GM12878 (cell line): Measurements from ENCODE around the gene APBB1IP. TPM values are rescaled to one million over a fixed set of nuclear protein-coding genes. Genes with fewer than 3 reads are reported as not detected.
A peak's percentile ranks its signal among the peaks of the same experiment; 100 is the strongest.

ENCODE experiments used
- ATAC-seq: fragments of 200-7000 bp; cut with Tn5 transposase; 3 replicates; pipeline ENCODE4 v1.9.1; 2020; ENCODE audit warnings: mild to moderate bottlenecking, moderate library complexity
- BruUV-seq: library from RNA; stranded (reverse); fragments of 400-500 nt; replicated peaks from 2 replicates; lab custom pipeline; 2021; lab: Mats Ljungman, UMichigan
- CTCF ChIA-PET: fragments of 300-600 bp; sonication (Branson Sonifier 250); formaldehyde crosslinking; extraction: SDS; loops from one replicate; lab custom pipeline; 2021; ENCODE audit warnings: inconsistent platforms; lab: Yijun Ruan, JAX
- POLR2A ChIA-PET: fragments of 350-600 bp; formaldehyde crosslinking; extraction: SDS; loops from one replicate; lab custom pipeline; 2021; ENCODE audit warnings: inconsistent platforms; lab: Charles Lee
- RAD21 ChIA-PET: fragments of 300-600 bp; sonication (Branson Sonifier 250); formaldehyde crosslinking; loops from one replicate; lab custom pipeline; 2023; ENCODE audit warnings: antibody characterized with exemption; ENCODE audit not compliant: unreplicated experiment; lab: Charles Lee
- SMC1A ChIA-PET: fragments of 300-600 bp; sonication (Branson Sonifier 250); formaldehyde crosslinking; loops from one replicate; lab custom pipeline; 2023; ENCODE audit not compliant: unreplicated experiment, uncharacterized antibody; lab: Charles Lee
- DNase-seq: peaks from one replicate; pipeline ENCODE4 v3.0.0-alpha.2; 2011; ENCODE audit warnings: low read depth, low spot score
- FAIRE-seq: peaks from 3 replicates; lab custom pipeline; 2011; peaks lifted over from hg19 to GRCh38; lab: Jason Lieb, UNC
- H2AFZ ChIP-seq: 2 replicates; pipeline ENCODE4 v1.6.0; 2011; ENCODE audit warnings: low read depth, low read length, control low read depth; ENCODE audit not compliant: control insufficient read depth
- H3K27ac ChIP-seq: 2 replicates; pipeline ENCODE4 v1.5.1; 2011; ENCODE audit warnings: control low read depth; ENCODE audit not compliant: control insufficient read depth, insufficient read depth
- H3K27me3 ChIP-seq, 2 experiments: replicated peaks in 1 of 2; 2 replicates each; pipeline versions ENCODE4 v1.6.0 to v1.6.1; 2011; ENCODE audit warnings: low read length in 1 of 2; ENCODE audit not compliant: control insufficient read depth in 2 of 2, insufficient read depth in 2 of 2
- H3K36me3 ChIP-seq, 2 experiments: 2 replicates each; pipeline ENCODE4 v1.5.1; 2011; ENCODE audit warnings: low read length in 1 of 2; ENCODE audit not compliant: control insufficient read depth in 2 of 2, insufficient read depth in 2 of 2
- H3K4me1 ChIP-seq: 2 replicates; pipeline ENCODE4 v1.6.1; 2011; ENCODE audit warnings: mild to moderate bottlenecking, low read length, moderate library complexity, mixed read lengths; ENCODE audit not compliant: control insufficient read depth, insufficient read depth
- H3K4me2 ChIP-seq: 2 replicates; pipeline ENCODE4 v1.6.0; 2011; ENCODE audit warnings: control low read depth; ENCODE audit not compliant: control insufficient read depth, insufficient read depth
- H3K4me3 ChIP-seq: fragments of 200-600 bp; sonication (generic); 2 replicates; pipeline ENCODE4 v1.5.1; 2016
- H3K79me2 ChIP-seq: 2 replicates; pipeline ENCODE4 v1.6.0; 2011; ENCODE audit warnings: low read length; ENCODE audit not compliant: control insufficient read depth, insufficient read depth
- H3K9ac ChIP-seq: 2 replicates; pipeline ENCODE4 v1.8.0; 2011; ENCODE audit warnings: low read length, control low read depth, mixed read lengths; ENCODE audit not compliant: control insufficient read depth, insufficient read depth
- H3K9me3 ChIP-seq: replicated peaks from 3 replicates; pipeline ENCODE4 v1.5.1; 2011; ENCODE audit warnings: mild to moderate bottlenecking, low read length; ENCODE audit not compliant: control insufficient read depth, insufficient read depth
- H4K20me1 ChIP-seq: 2 replicates; pipeline ENCODE4 v1.6.0; 2011; ENCODE audit not compliant: control insufficient read depth, insufficient read depth
- ASH2L ChIP-seq: fragments of 300-600, 200-600 bp; sonication (generic); IDR thresholded peaks from 2 replicates; pipeline ENCODE4 v1.6.1; 2017; ENCODE audit warnings: low read depth, mild to moderate bottlenecking, borderline replicate concordance
- CBX5 ChIP-seq: sonication (generic); IDR thresholded peaks from 2 replicates; pipeline ENCODE4 v1.6.1; 2016; ENCODE audit warnings: low read depth, moderate library complexity, mild to moderate bottlenecking, inconsistent platforms
- EED ChIP-seq: sonication (generic); IDR thresholded peaks from 2 replicates; pipeline ENCODE4 v1.6.1; 2016; ENCODE audit warnings: antibody characterized with exemption, low read depth
- IRF3 ChIP-seq: fragments of 450-650 bp; IDR thresholded peaks from 2 replicates; pipeline ENCODE4 v1.6.1; 2014; ENCODE audit warnings: mild to moderate bottlenecking
- MAX ChIP-seq: IDR thresholded peaks from 2 replicates; pipeline ENCODE4 v1.6.1; 2012; ENCODE audit warnings: low read depth, low read length, improper control_type of control experiment
- MTA2 ChIP-seq: fragments of 450-650 bp; IDR thresholded peaks from 2 replicates; pipeline ENCODE4 v1.6.1; 2016; ENCODE audit warnings: low read depth, mild to moderate bottlenecking, moderate library complexity
- WGBS: methylation state at CpG from one replicate; pipeline ENCODE4 v1.1.6; 2016; ENCODE audit warnings: low lambda C conversion rate; ENCODE audit not compliant: insufficient replicate concordance, insufficient coverage; ENCODE audit errors: missing lambda C conversion rate; 5-methylcytosine and 5-hydroxymethylcytosine counted together
- in situ Hi-C: fragments of 300-500 bp; cut with MboI; formaldehyde crosslinking; loops from 9 replicates; pipeline ENCODE4 v1.14.3; 2018; ENCODE audit warnings: mixed read lengths
- intact Hi-C: fragments of 100-400 bp; cut with micrococcal nuclease; formaldehyde crosslinking; loops from one replicate; pipeline ENCODE4 v1.14.2; 2022; ENCODE audit not compliant: unreplicated experiment
- polyA plus RNA-seq, 11 experiments: library from polyadenylated mRNA; depleted of rRNA in 4 of 11; unstranded in 6 of 11; stranded (reverse) in 5 of 11; fragments of >200 nt; fragmentation: Nextera tagmentation in 4 of 11; fragmentation: Illumina TruSeq in 1 of 11; extraction: Ambion mirVana in 4 of 11; extraction: Trizol in 1 of 11; gene quantifications; 1 replicate in 1 of 11; 2 replicates in 10 of 11; pipeline versions ENCODE4 v1.2.1 to v1.2.3, GENCODE V29; 2011 to 2016; ENCODE audit warnings: inconsistent platforms in 2 of 11, missing spikeins in 2 of 11, low read depth in 1 of 11
- total RNA-seq, 4 experiments: library from RNA; depleted of rRNA in 3 of 4; stranded (reverse); fragments of >200 nt in 3 of 4; fragmentation: Illumina TruSeq in 1 of 4; extraction: Trizol in 1 of 4; gene quantifications; 2 replicates each; pipeline versions ENCODE4 v1.2.1 to v1.2.3, GENCODE V29; 2013 to 2021

The APBB1IP gene
- total and polyA plus RNA-seq, 10 of the 15 experiments (the other 5 are each of a cell fraction or from before 2014, with no cell fraction given), result 7.3 to 67.4 (median 19.9) TPM

GRCh38 chr10:26516540-26517101, 78.5 kb downstream of the APBB1IP start:
- Histone ChIP-seq H3K4me1 (no peaks in the 10 kb centered on the region), H3K4me2 (no peak overlapping the region), H4K20me1 (no peaks in the 10 kb centered on the region), H3K4me3 (no peak overlapping the region), H3K9ac (no peak overlapping the region), H2AFZ (no peak overlapping the region), H3K79me2 (no peaks in the 10 kb centered on the region), H3K27ac (no peak overlapping the region), H3K36me3 (peaks cover 9 to 35% of the 10 kb centered on the region in 2 experiments), H3K9me3 (peaks cover 3% of the 10 kb centered on the region; the same call in 1 of the 3 replicates), H3K27me3 (no peaks in the 10 kb centered on the region)
- no peak for TF ChIP-seq MTA2
- TF ChIP-seq ASH2L, result no peak
- TF ChIP-seq IRF3, result no peak
- TF ChIP-seq EED, result no peak
- no peak for TF ChIP-seq MAX
- no peak for TF ChIP-seq CBX5
- DNase-seq, result no peak
- BruUV-seq, result TSS peak; percentile 6
- ChIA-PET CTCF (no interaction called here), RAD21 (no interaction called here), SMC1A (interaction anchor here (0.9 to 2.9 kb wide), 2 partner anchors 9 to 23 kb away, joined by 3 to 12 read pairs; no protein-coding TSS in a partner anchor), POLR2A (interaction anchor here (0.6 kb wide), 1 partner anchor 33 kb away, joined by 10 read pairs; no protein-coding TSS in a partner anchor)
- intact Hi-C loops, result no loop called here
- FAIRE-seq, result no peak
- 90% methylated on average over 10 of the region's 11 CpGs for whole genome bisulfite sequencing
- in situ Hi-C loops, result no loop called here
- no peak for ATAC-seq
